Transverse colon (tissue), 4 donors: ENCODE results near the gene C9orf85. TPM values are rescaled to one million over a fixed set of nuclear protein-coding genes. Genes with fewer than 3 reads are reported as not detected.

Experiments used
- DNase-seq: peaks from one replicate; pipeline ENCODE4 v3.0.0-alpha.2; 2019
- H3K27ac ChIP-seq, 4 donors: fragments of 200-600 bp; sonication (generic); 2 replicates each; pipeline ENCODE4 v1.5.1; 2016 to 2018; ENCODE audit warnings: inconsistent platforms in 4 of 4
- H3K27me3 ChIP-seq: fragments of 200-600 bp; sonication (generic); 2 replicates; pipeline ENCODE4 v1.5.1; 2017; ENCODE audit warnings: inconsistent platforms
- H3K36me3 ChIP-seq, 4 donors: fragments of 200-600 bp; sonication (generic); 2 replicates each; pipeline ENCODE4 v1.5.1; 2017 to 2019; ENCODE audit warnings: inconsistent platforms in 4 of 4
- H3K4me1 ChIP-seq, 4 donors: fragments of 200-600 bp; sonication (generic); 2 replicates each; pipeline ENCODE4 v1.5.1; 2017 to 2020; ENCODE audit warnings: inconsistent platforms in 4 of 4
- H3K4me3 ChIP-seq, 4 donors: fragments of 200-600 bp; sonication (generic); 1 replicate in 1 of 4; 2 replicates in 3 of 4; pipeline versions ENCODE4 v1.5.1 to v1.6.1; 2017 to 2019; ENCODE audit warnings: inconsistent platforms in 4 of 4
- H3K9me3 ChIP-seq, 2 donors: fragments of 200-600 bp; sonication (generic); 2 replicates each; pipeline ENCODE4 v1.5.1; 2017 to 2019; ENCODE audit warnings: inconsistent platforms in 2 of 2
- EP300 ChIP-seq: sonication (generic); formaldehyde crosslinking; IDR thresholded peaks from one replicate; pipeline ENCODE4 v1.6.1; 2017; ENCODE audit warnings: antibody characterized with exemption, low read depth
- POLR2A ChIP-seq: fragments of 450-650 bp; IDR thresholded peaks from one replicate; pipeline ENCODE4 v1.6.1; 2016; ENCODE audit warnings: antibody characterized with exemption, mild to moderate bottlenecking, moderate library complexity
- POLR2AphosphoS5 ChIP-seq, 3 donors: sonication (generic); formaldehyde crosslinking; IDR thresholded peaks; one replicate each; pipeline ENCODE4 v1.6.1; 2016; ENCODE audit warnings: antibody characterized with exemption in 3 of 3
- WGBS, 2 donors: methylation state at CpG; one replicate each; pipeline ENCODE4 v1.1.5; 2018; ENCODE audit warnings: low coverage in 1 of 2; 5-methylcytosine and 5-hydroxymethylcytosine counted together
- in situ Hi-C, 4 donors: fragments of 200-750 bp; cut with MboI; loops; one replicate each; pipeline versions ENCODE4 v1.15.0 to v1.15.1; 2017; ENCODE audit warnings: low sequenced_read_pairs in 3 of 4, low pct_ligation_motif_present in 1 of 4, low pct_unique_long_range_greater_than_20kb in 1 of 4
- intact Hi-C: fragments of 100-400 bp; cut with DNase I; formaldehyde crosslinking; loops from one replicate; pipeline ENCODE4 v1.15.1; 2023; ENCODE audit warnings: low total_unique reads
- total RNA-seq, 4 donors: library from RNA; depleted of rRNA; stranded (reverse); fragments of >200 nt; gene quantifications; one replicate each; pipeline ENCODE4 v1.1.0, GENCODE V29; 2016
- TF ChIP-seq, protein P1 (sequence below), 5 experiments: fragments of 200-600 bp in 3 of 5; fragments of 450-650 bp in 2 of 5; sonication (generic) in 3 of 5; IDR thresholded peaks; 1 replicate in 2 of 5; 2 replicates in 3 of 5; pipeline ENCODE4 v1.5.1; 2016 to 2017; ENCODE audit warnings: antibody characterized with exemption in 5 of 5, inconsistent platforms in 3 of 5, mild to moderate bottlenecking in 2 of 5, moderate library complexity in 1 of 5

The C9orf85 gene
- total RNA-seq, 4 donors from 2014 or later, result 3.0 to 14.9 (median 9.8) TPM

DNA sequence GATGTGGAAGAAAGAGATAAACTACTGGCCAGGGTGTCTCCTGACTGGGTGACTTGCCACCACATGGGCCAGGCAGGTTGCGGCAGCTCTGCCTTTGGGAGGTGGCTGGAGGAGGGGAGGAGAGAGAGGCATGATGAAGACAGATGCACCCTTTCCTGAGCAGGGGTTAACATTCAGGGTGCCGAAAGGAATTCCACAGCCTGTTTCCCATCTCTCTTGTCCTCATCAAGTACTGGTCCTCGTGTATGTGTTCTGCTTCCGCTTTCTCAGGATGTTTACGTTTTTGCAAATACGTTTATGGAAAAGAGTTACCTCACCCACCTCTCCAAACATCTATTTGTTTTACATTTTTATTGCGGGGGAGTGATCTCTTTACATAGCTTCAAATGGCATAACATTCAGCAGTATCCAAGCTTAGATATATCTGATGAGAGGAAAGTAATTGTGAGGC lies 73.4 kb downstream of the C9orf85 start:
- Histone ChIP-seq H3K27me3 (no peaks in the 10 kb centered on the region), H3K9me3 (no peaks in the 10 kb centered on the region), H3K36me3 (no peaks in the 10 kb centered on the region), H3K4me1 (peaks cover 0 to 10% (median 5%) of the 10 kb centered on the region in 4 donors), H3K4me3 (no peak overlapping the region), H3K27ac (peak overlapping the region; percentile 42 to 73 (median 72))
- in situ Hi-C loops (loop anchor here in 1 of 4 donors (25.0 kb wide), 1 partner anchor 173 kb away; no protein-coding TSS in a partner anchor), intact Hi-C loops (no loop called here)
- WGBS, 2 donors, result 35 to 63% methylated on average over 7 of the region's 7 CpGs
- no peak for DNase-seq
- TF ChIP-seq, protein P1, sequence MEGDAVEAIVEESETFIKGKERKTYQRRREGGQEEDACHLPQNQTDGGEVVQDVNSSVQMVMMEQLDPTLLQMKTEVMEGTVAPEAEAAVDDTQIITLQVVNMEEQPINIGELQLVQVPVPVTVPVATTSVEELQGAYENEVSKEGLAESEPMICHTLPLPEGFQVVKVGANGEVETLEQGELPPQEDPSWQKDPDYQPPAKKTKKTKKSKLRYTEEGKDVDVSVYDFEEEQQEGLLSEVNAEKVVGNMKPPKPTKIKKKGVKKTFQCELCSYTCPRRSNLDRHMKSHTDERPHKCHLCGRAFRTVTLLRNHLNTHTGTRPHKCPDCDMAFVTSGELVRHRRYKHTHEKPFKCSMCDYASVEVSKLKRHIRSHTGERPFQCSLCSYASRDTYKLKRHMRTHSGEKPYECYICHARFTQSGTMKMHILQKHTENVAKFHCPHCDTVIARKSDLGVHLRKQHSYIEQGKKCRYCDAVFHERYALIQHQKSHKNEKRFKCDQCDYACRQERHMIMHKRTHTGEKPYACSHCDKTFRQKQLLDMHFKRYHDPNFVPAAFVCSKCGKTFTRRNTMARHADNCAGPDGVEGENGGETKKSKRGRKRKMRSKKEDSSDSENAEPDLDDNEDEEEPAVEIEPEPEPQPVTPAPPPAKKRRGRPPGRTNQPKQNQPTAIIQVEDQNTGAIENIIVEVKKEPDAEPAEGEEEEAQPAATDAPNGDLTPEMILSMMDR (IDR thresholded peaks at IDR 0.05), result no peak
- TF ChIP-seq EP300, result no peak
- TF ChIP-seq POLR2AphosphoS5 (IDR thresholded peaks at IDR 0.05), result no peak
- no peak for TF ChIP-seq POLR2A

GRCh38 chr9:71985297-71985911 lies 74.0 kb downstream of the C9orf85 start:
- TF ChIP-seq, protein P1 (IDR thresholded peaks at IDR 0.05), result peak in 4 of 5 experiments; percentile 18 to 47 (median 20)
- no peak for TF ChIP-seq POLR2AphosphoS5 (IDR thresholded peaks at IDR 0.05)
- Histone ChIP-seq H3K27me3 (no peaks in the 10 kb centered on the region), H3K9me3 (no peaks in the 10 kb centered on the region), H3K36me3 (no peaks in the 10 kb centered on the region), H3K4me3 (peak overlapping the region in 1 of 4 donors; percentile 15), H3K27ac (peak overlapping the region; percentile 42 to 73 (median 72)), H3K4me1 (peaks cover 0 to 10% (median 5%) of the 10 kb centered on the region in 4 donors)
- no peak for DNase-seq
- in situ Hi-C loops (loop anchor here in 1 of 4 donors (25.0 kb wide), 1 partner anchor 173 kb away; no protein-coding TSS in a partner anchor), intact Hi-C loops (no loop called here)
- 74 to 88% methylated on average over 1 to 10 of the region's 10 CpGs for WGBS, 2 donors

GRCh38 chr9:71986900-71987299 lies 75.5 kb downstream of the C9orf85 start:
- no peak for TF ChIP-seq POLR2AphosphoS5 (IDR thresholded peaks at IDR 0.05)
- TF ChIP-seq, protein P1 (IDR thresholded peaks at IDR 0.05), result no peak
- no peak for TF ChIP-seq EP300
- TF ChIP-seq POLR2A, result no peak
- WGBS, 2 donors, result 86 to 100% methylated on average over 1 to 3 of the region's 3 CpGs
- H3K4me1 ChIP-seq, result peaks cover 0 to 10% (median 5%) of the 10 kb centered on the region in 4 donors
- in situ Hi-C loops (loop anchor here in 1 of 4 donors (25.0 kb wide), 1 partner anchor 175 kb away; no protein-coding TSS in a partner anchor), intact Hi-C loops (no loop called here)
- no peaks in the 10 kb centered on the region for H3K36me3 ChIP-seq
- no peak for DNase-seq
- H3K9me3 ChIP-seq, result no peaks in the 10 kb centered on the region
- no peaks in the 10 kb centered on the region for H3K27me3 ChIP-seq
- no peak overlapping the region for H3K4me3 ChIP-seq
- no peak overlapping the region for H3K27ac ChIP-seq

DNA sequence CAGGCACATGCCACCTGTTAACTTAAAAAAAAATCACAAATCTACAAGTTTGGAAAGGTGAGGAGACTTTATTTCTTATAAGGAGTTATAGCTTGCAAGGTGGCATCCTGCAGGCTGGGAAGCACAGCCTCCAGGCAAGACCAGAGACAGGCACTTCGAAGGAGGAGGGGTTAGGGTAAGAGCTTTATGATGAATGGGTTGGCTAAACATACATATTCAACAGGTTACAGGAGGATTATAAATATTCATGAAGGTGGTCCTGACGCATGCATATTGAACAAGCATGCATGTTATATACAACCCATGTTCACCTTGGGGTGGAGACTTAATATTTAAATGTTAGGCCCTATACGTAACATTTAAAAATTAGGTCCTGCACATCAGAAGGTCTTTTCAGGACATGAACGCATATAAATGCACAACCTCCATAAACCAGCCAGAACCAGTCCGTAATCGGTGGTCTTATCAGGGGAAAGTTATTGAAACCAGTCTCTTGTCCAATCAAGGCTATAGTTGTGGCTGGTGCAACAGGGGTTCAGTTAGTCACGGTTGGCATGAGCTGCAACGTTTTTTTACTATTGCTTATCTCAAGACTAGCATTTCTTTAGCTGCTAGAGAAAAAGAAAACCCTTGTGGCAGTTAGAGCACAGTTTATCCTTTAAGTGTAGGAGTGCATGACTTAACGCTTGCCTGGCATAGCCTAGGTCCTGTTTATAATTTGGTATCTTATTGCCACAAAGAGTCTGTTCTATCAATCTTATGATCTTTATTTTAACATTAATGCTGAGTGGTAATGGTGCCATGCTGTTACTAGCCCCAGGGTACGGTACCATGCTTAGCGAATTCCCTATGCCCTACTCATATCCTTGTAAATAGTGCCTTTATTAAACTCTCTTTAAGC lies 76.3 kb downstream of the C9orf85 start:
- no peak for TF ChIP-seq POLR2AphosphoS5 (IDR thresholded peaks at IDR 0.05)
- 82 to 87% methylated on average over 10 to 11 of the region's 11 CpGs for WGBS, 2 donors
- Histone ChIP-seq H3K9me3 (no peaks in the 10 kb centered on the region), H3K27me3 (no peaks in the 10 kb centered on the region), H3K4me3 (no peak overlapping the region), H3K4me1 (peaks cover 0 to 10% (median 5%) of the 10 kb centered on the region in 4 donors), H3K36me3 (no peaks in the 10 kb centered on the region), H3K27ac (no peak overlapping the region)
- no peak for DNase-seq
- intact Hi-C loops, result no loop called here
- in situ Hi-C loops, result loop anchor here in 1 of 4 donors (25.0 kb wide), 1 partner anchor 175 kb away; no protein-coding TSS in a partner anchor
